Anterior cingulate cortex (tissue), 58 donors: ENCODE measurements around the gene POF1B.

Source experiments
- DNase-seq, 58 donors: peaks; one replicate each; lab custom pipeline; 2025; lab: John Stamatoyannopoulos, UW

The POF1B gene

GRCh38 chrX:85244450-85245211, 134.8 kb downstream of the POF1B start:
- DNase-seq = peak in 31 of 58 donors; percentile 0 to 32 (median 7)

- DNase-seq = peak in 56 of 58 donors; percentile 1 to 70 (median 38)
These were observed 135.6 kb downstream of the POF1B start, which contains the start of the genes SATL1 and ZNF711 for GRCh38 chrX:85243761-85244449. SATL1 (minus strand) TSS chrX:85243779; CDS start chrX:85108968, 134,811 bp downstream. ZNF711 (plus strand) TSS chrX:85243991; CDS start chrX:85247573, 3,582 bp downstream.

GRCh38 chrX:85243155-85243554, 136.3 kb downstream of the POF1B start:
- no peak for DNase-seq
